ENCODE measurements around the gene MDH1B.
"Not testable (repeated sequence)": the region's sequence is repeated elsewhere in the genome, so short reads cannot be mapped to it uniquely, and the experiment has no call there.

The MDH1B gene

GRCh38 chr2:206765242-206766056 lies at the start of gene MDH1B, which contains the start of gene FASTKD2:
Gene MDH1B (minus strand): TSS chr2:206765328. CDS start chr2:206765271, 57 bp downstream.
Gene FASTKD2 (plus strand): TSS chr2:206765606. CDS start chr2:206766694, 1,088 bp downstream.
- peak; percentile 87 to 92 for DNase-seq

- DNase-seq: no peak
Measured at GRCh38 chr2:206814498-206814897, 49.4 kb upstream of the MDH1B start.

GRCh38 chr2:206812471-206812870 lies 47.3 kb upstream of the MDH1B start:
- DNase-seq: not testable (repeated sequence)

- DNase-seq: not testable (repeated sequence)
Measured at GRCh38 chr2:206807624-206808023, 42.5 kb upstream of the MDH1B start.

- DNase-seq: no peak
Measured at GRCh38 chr2:206805887-206806607, 40.9 kb upstream of the MDH1B start.

GRCh38 chr2:206804326-206804725 lies 39.2 kb upstream of the MDH1B start:
- DNase-seq: no peak

- no peak for DNase-seq
Measured at GRCh38 chr2:206802654-206803514, 37.8 kb upstream of the MDH1B start.

- no peak for DNase-seq
Measured at GRCh38 chr2:206801418-206802189, 36.5 kb upstream of the MDH1B start.

- DNase-seq: peak; percentile 32 to 56
Measured at GRCh38 chr2:206800506-206801417, 35.6 kb upstream of the MDH1B start.

GRCh38 chr2:206799083-206799482 lies 34.0 kb upstream of the MDH1B start:
- no peak for DNase-seq

- DNase-seq: no peak
Measured at GRCh38 chr2:206798000-206798399, 32.9 kb upstream of the MDH1B start.

GRCh38 chr2:206797376-206797775 lies 32.2 kb upstream of the MDH1B start:
- no peak for DNase-seq

GRCh38 chr2:206792645-206793044 lies 27.5 kb upstream of the MDH1B start:
- DNase-seq: no peak

- DNase-seq: no peak
Measured at GRCh38 chr2:206790311-206790935, 25.3 kb upstream of the MDH1B start.

- DNase-seq: no peak
Measured at GRCh38 chr2:206784559-206785353, 19.6 kb upstream of the MDH1B start.

- no peak for DNase-seq
Measured at GRCh38 chr2:206783718-206784117, 18.6 kb upstream of the MDH1B start.

- no peak for DNase-seq
Measured at GRCh38 chr2:206780671-206781070, 15.5 kb upstream of the MDH1B start.

- no peak for DNase-seq
Measured at GRCh38 chr2:206776432-206776831, 11.3 kb upstream of the MDH1B start.

- DNase-seq: no peak
Measured at GRCh38 chr2:206774871-206775270, 9.7 kb upstream of the MDH1B start.
